ENCODE data around the gene MAF. TPM values are rescaled to one million over a fixed set of nuclear protein-coding genes. Genes with fewer than 3 reads are reported as not detected.

Gene MAF
- polyA plus RNA-seq, 1 experiment, result 0.07 TPM

GRCh38 chr16:79595931-79596450 is 4.5 kb downstream of the MAF start:
- ChIA-PET CTCF (no interaction called here), POLR2A (no interaction called here)
- Histone ChIP-seq H3K27me3 (ENCODE audit: control insufficient read depth, insufficient read depth, low read length) (peaks cover 24% of the 10 kb centered on the region), H3K9me3 (ENCODE audit: control insufficient read depth, insufficient read depth, low read length) (no peaks in the 10 kb centered on the region; the same call in 1 of the 2 replicates), H3K27ac (ENCODE audit: low read depth, low read length) (no peak overlapping the region), H3K4me3 (ENCODE audit: low read depth, low read length) (no peak overlapping the region)
- no peak for TF ChIP-seq CTCF (IDR thresholded peaks at IDR 0.05; ENCODE audit: low read depth, low read length)
- no peak for DNase-seq (ENCODE audit: low read depth, low spot score)

- POLR2A ChIA-PET, result no interaction called here
- H3K4me3 ChIP-seq (ENCODE audit: low read depth, low read length), result no peak overlapping the region
Observed at GRCh38 chr16:79595231-79595641, 5.3 kb downstream of the MAF start.

GRCh38 chr16:79593754-79594153 is 6.8 kb downstream of the MAF start:
- peaks cover 13% of the 10 kb centered on the region for H3K27me3 ChIP-seq (ENCODE audit: control insufficient read depth, insufficient read depth, low read length)
- ChIA-PET POLR2A (no interaction called here), CTCF (no interaction called here)
- DNase-seq (ENCODE audit: low read depth, low spot score), result no peak
- no peak for TF ChIP-seq CTCF (IDR thresholded peaks at IDR 0.05; ENCODE audit: low read depth, low read length)
- no peak overlapping the region for H3K27ac ChIP-seq (ENCODE audit: low read depth, low read length)
- no peaks in the 10 kb centered on the region; the same call in 1 of the 2 replicates for H3K9me3 ChIP-seq (ENCODE audit: control insufficient read depth, insufficient read depth, low read length)
- no peak overlapping the region for H3K4me3 ChIP-seq (ENCODE audit: low read depth, low read length)

More at GRCh38 chr16:79595231-79595641, 5.3 kb downstream of the MAF start:
- Histone ChIP-seq H3K9me3 (ENCODE audit: control insufficient read depth, insufficient read depth, low read length) (no peaks in the 10 kb centered on the region; the same call in 1 of the 2 replicates), H3K27me3 (ENCODE audit: control insufficient read depth, insufficient read depth, low read length) (peaks cover 19% of the 10 kb centered on the region), H3K27ac (ENCODE audit: low read depth, low read length) (no peak overlapping the region)
- DNase-seq (ENCODE audit: low read depth, low spot score), result no peak
- CTCF ChIA-PET, result no interaction called here
- no peak for TF ChIP-seq CTCF (IDR thresholded peaks at IDR 0.05; ENCODE audit: low read depth, low read length)

- Histone ChIP-seq H3K4me3 (ENCODE audit: low read depth, low read length) (no peak overlapping the region), H3K27ac (ENCODE audit: low read depth, low read length) (no peak overlapping the region), H3K9me3 (ENCODE audit: control insufficient read depth, insufficient read depth, low read length) (no peaks in the 10 kb centered on the region), H3K27me3 (ENCODE audit: control insufficient read depth, insufficient read depth, low read length) (peaks cover 9% of the 10 kb centered on the region)
- no peak for DNase-seq (ENCODE audit: low read depth, low spot score)
- ChIA-PET CTCF (no interaction called here), POLR2A (no interaction called here)
- no peak for TF ChIP-seq CTCF (IDR thresholded peaks at IDR 0.05; ENCODE audit: low read depth, low read length)
Observed at GRCh38 chr16:79593074-79593531, 7.4 kb downstream of the MAF start.

- Histone ChIP-seq H3K27me3 (ENCODE audit: control insufficient read depth, insufficient read depth, low read length) (peaks cover 5% of the 10 kb centered on the region), H3K4me3 (ENCODE audit: low read depth, low read length) (no peak overlapping the region), H3K27ac (ENCODE audit: low read depth, low read length) (no peak overlapping the region), H3K9me3 (ENCODE audit: control insufficient read depth, insufficient read depth, low read length) (no peaks in the 10 kb centered on the region)
- TF ChIP-seq CTCF (IDR thresholded peaks at IDR 0.05; ENCODE audit: low read depth, low read length), result no peak
- CTCF ChIA-PET, result no interaction called here
- POLR2A ChIA-PET, result no interaction called here
- DNase-seq (ENCODE audit: low read depth, low spot score), result no peak
Observed at GRCh38 chr16:79592186-79592585, 8.4 kb downstream of the MAF start.

Measured in AG04450 (cell line).